GM21717 (cell line): ENCODE measurements around the gene CTSA.
"Not testable (repeated sequence)": the region's sequence is repeated elsewhere in the genome, so short reads cannot be mapped to it uniquely, and the experiment has no call there.

ENCODE experiments used
- ATAC-seq: cut with Tn5 transposase; IDR thresholded peaks from one replicate; pipeline ENCODE4 v1.9.1; 2021; ENCODE audit warnings: mild to moderate bottlenecking, moderate library complexity; ENCODE audit not compliant: unreplicated experiment

The CTSA gene

DNA sequence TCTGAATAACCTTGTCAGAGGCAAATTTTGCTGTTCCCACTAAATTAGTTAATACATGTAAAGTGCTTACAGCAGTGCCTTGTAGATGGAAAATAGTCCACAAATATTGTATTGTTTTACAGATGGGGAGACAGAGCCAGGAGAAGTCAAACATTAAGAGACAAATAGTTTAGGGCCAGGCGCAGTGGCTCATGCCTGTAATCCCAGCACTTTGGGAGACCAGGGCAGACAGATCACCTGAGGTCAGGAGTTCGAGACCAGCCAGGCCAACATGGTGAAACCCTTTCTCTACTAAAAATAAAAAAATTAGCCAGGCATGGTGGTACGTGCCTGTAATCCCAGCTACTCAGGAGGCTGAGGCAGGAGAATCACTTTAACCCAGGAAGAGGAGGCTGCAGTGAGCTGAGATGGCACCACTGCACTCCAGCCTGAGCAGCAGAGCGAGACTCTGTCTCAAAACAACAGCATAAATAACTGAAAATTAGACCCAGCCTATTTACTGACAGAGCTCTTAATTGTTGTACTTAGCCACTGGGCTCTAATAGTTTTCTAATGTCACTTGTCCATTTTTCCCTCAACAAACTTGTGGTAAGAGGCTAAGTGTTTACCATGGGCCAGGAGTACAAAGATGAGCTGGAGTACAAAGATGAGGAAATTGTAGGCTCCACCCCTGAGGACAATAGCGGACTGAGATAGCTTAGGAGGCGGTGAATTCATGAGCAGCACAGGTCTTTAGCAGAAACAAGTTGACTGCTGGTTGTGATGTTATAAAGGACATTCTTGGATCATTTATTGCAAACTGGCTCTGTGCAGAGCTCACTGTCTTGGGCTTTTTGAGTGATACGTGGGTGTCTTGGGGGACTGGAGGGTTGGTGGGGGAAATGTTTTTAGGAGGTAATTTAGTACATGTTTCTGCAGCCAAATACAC, 27.3 kb upstream of the CTSA start:
- ATAC-seq = no peak

DNA sequence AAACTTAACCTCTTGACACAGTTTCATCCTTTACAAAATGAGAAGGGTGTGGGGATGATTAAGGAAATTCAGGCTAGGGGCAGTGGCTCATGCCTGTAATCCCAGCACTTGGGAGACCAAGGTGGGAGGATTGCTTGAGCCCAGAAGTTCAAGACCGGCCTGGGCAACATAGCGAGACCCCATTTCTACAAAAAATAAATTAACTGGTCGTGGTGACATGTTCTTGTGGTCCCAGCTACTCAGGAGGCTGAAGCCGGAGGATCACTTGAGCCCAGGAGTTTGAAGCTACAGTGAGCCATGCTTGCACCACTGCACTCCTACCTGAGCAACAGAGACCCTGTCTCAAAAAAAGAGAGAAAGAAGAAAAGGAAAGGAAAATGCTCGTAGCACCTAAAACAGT, 24.7 kb upstream of the CTSA start:
- no peak for ATAC-seq

DNA sequence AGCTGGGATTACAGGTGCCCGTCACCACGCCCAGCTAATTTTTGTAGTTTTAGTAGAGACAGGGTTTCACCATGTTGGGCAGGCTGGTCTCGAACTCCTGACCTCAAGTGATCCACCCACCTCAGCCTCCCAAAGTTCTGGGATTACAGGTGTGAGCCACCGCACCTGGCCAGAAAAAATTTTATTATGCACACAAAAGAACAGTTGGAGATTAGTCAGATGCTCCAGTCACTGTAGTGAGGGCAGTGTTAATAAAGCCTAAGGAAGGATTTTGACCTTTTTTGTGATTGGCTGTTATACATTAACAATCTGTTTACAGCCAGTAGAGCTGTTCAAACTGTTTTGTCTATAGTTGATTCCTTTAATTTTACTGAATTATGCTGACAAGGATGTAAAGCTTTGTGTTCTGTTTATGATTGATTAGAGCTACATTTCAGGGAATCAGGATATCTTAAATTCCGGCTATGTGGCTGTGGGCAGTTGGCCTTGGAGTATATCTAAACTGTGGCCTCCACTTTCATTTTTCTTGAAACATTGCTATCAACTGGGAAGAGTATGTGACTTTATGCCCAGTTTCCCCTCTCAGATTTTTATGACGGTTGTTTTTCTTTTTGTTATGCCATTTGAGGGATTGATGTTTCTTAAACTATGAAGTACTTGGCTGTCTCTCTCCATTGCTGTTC, 23.9 kb upstream of the CTSA start:
- ATAC-seq = no peak

DNA sequence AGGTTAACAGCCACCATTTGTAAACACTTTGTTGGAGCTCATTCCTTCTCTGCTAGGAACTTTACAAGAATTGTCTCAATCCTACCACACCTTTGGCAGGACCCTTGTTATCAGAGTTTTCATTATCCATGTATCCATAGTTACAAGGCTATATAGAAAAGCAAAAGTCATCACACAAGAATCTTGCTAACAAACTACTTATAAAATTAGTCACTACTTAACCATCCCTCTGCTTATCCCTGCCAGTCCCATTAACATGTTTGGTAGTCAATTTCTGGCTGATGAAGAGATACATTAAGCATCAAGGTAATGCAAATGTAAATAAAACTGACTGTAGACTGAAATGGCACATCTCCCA, 23.3 kb upstream of the CTSA start:
- no peak for ATAC-seq

DNA sequence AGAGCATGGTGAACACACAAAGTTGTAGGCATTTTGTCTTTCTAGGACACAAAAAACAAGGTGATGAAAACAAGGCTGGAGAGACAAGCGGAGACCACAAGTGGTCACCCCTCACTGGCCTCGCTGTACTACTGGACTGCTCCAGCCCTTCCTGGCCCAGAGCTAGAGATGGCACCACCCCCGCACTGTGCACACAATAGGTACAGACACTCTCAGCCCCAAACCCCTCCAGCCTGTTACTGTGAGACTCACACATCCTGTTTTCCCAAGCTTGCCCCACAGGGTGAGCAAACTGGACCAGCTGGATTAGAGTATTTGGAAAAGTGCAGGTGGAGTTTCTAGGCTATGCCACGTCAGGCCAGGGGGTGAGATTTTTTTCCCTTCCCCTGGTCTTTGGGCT, 18.5 kb upstream of the CTSA start:
- ATAC-seq = no peak

DNA sequence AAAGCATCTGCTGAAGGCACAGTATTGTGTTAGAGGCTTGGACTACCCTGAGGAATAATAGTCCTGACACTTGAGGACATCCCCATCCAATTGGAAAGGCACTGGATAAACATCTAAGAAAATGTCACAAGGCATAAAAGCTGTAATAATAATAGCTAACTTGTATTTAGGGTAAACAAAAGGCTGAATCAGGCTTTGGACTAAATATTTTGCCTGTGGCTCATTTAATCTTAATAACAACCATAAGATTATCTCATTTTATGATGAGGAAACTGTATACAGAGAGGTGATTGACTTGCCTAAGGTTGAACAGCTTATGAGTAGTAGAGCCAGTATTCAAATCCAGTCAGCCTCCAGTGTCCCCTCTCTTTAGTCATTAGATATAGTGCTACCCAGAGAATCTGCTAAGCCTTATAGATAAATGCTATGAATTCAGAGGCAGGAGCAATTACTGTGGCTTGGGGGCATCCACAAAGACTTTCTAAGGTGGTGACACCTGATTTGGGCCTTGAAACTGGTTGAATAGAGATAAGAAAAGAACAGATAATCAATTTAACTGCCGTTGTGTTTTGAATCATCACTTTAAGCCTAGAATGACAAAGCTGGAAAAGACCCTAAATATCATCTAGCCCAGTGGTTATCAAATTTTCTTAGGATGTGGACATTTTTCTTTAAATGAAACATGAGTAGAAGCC, 17.6 kb upstream of the CTSA start:
- ATAC-seq = no peak

DNA sequence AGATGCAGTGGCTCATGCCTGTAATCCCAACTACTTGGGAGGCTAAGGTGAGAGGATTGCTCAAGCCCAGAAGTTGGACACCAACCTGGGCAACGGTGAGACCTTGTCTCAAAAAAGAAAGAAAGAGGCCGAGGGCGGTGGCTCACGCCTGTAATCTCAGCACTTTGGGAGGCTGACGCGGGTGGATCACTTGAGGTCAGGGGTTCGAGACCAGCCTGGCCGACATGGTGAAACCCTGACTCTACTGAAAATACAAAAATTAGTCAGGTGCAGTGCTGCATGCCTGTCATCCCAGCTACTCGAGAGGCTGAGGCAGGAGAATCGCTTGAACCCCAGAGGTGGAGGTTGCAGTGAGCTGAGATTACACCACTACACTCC, 17.0 kb upstream of the CTSA start:
- not testable (repeated sequence) for ATAC-seq

DNA sequence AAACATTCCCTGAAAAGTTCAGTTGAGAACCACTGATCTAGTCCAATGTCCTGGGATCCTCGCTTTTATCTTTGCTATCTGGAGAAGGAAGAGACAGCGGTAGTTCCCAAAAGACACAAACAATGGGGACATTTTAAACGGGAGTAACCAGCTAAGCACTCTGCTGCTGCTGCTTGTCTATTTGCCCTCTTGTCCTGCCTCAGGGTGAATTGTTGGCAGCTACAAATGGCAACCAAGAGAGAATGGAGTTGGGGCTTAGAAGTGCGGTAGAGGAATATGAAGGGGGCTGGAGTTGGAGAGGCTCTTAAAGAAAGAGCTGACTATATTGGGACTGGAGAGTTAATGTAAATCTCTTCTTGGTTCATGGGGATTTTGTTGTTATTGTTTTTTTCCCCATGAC, 16.6 kb upstream of the CTSA start:
- ATAC-seq = no peak

DNA sequence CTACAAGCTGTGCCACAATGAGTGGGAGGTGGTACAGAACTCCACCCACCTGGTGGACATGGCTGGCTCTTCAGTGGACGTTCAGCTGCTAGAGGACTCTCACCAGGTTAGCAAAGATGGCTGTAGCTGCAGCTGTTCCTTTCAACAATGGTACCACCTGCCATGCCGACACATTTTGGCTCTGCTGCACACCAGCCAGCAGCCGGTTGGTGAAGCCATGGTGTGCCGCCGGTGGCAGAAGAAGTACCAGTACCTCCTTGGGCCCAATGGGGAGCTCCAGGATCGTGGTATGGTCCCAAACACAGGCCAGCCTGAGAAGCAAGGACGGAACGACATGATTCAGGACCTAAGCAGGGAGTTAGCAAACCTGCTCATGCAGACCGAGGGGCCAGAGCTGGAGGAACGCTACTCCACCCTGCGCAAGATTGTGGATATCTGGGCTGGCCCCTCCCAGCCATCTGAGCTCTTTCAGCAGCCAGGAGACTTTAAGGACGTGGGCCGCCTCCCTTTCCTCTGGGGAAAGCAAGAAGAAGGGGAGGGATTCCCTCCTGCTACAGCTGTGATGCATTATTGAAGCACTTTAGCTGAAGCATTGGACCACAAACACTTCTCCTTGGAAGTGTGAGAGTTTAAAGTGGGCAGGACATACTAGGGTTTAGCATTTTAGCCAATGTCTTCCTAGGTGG, 12.9 kb upstream of the CTSA start:
- no peak for ATAC-seq

DNA sequence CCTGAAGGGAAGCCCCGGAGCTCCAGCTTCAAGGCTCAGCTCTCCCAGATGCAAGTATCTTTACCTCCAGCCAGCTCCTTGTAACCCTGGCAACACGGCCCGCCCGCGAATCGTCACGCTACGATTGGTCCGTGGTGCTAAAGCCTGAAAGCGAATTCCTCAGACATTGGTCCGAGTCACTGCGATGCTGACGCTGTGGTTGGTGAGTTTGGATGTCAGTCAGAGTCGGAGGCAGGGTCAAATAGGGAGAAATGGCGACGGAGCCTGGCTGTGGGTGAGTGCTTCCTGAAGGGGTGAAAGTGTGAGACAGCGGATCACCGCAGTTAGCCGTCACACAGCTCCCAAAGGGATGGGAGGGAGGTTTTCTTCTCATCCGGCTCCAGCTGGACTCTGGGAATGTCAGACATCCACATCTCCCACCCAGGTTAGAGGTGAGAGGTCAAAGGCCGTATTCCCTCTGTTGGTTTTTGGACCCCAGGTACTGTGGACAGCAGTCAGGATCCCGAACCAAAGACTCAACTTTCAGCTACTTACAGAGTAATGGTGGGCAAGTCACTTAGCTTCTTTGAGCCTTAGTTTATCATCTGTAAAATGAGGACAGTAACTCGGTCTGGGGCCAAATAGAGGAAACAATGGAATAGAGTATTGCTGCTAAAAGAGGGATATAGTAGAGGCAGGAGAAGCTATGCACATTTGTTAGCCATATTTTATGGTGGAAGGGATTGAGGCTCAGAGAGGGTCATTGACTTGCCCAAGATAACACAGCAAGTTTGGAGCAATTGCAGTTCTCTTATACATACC, 9.9 kb upstream of the CTSA start, which contains the start of gene ZSWIM1:
Gene ZSWIM1 (plus strand): TSS at position 240 of the 801 bp plus-strand sequence. CDS start 1,366 bp downstream, outside the sequence.
- peak; percentile 95 for ATAC-seq

DNA sequence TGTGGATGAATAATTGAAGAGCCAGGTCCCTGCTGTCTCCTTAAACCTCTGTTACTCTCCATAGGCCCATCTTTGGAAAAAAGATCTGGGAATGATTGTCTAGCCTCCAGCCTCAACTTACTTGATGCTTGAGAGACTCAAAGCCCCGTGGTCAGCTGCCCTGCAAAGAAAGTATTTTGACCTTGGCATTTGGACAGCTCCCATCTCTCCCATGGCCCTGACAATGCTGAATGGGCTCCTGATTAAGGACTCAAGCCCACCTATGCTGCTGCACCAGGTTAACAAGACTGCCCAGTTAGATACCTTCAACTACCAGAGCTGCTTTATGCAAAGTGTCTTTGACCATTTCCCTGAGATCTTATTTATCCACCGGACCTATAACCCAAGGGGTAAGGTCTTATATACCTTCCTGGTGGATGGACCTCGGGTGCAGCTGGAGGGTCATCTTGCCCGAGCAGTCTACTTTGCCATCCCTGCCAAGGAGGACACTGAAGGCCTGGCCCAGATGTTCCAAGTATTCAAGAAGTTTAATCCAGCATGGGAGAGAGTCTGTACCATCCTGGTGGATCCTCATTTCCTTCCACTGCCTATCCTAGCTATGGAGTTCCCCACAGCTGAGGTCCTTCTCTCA, 8.6 kb upstream of the CTSA start:
- no peak for ATAC-seq

DNA sequence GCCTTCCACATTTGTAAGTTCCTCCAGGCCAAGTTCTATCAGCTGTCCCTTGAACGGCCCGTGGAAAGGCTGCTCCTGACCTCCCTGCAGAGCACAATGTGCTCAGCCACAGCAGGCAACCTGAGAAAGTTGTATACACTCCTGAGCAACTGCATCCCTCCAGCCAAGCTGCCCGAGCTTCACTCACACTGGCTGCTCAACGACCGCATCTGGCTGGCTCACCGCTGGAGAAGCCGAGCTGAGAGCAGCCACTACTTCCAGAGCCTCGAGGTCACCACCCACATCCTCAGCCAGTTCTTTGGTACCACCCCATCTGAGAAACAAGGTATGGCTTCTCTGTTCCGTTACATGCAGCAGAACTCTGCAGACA, 8.1 kb upstream of the CTSA start:
- no peak for ATAC-seq

DNA sequence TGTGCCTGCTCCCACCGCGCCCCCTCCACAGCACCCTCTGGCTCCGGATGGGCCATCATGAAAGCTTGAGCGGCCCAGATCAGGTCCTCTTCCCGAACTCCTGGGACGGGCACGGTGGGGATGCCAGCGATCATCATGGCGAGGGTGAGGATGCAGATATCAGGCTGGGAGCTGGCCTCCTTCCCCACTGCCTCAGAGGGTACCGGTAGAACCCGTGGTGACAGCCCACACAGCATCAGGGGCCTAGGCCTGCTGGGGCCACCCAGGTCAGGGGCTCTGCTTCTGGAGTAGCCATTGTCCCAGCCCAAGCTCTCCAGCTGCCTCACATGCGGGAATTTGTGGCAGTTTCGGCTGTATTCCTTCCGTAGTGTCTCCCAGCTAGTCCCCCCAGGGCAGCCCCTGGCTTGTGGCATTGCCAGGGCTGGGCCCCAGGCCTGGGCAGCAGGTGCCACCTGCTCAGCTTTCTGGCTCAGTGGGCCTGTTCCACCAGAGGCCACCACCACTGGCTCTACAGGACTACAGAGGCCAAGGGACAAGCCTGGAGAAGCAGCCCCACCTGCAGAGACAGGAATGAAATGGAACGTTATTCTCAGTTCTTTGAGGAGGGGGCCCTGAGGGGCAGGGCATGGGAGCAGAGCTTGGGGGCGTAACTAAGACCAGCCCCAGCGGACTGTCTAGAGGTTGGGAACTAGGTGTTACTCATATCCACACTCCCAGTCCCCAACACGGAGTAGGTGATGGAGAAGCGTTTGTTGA, 4.4 kb upstream of the CTSA start:
- ATAC-seq = no peak

DNA sequence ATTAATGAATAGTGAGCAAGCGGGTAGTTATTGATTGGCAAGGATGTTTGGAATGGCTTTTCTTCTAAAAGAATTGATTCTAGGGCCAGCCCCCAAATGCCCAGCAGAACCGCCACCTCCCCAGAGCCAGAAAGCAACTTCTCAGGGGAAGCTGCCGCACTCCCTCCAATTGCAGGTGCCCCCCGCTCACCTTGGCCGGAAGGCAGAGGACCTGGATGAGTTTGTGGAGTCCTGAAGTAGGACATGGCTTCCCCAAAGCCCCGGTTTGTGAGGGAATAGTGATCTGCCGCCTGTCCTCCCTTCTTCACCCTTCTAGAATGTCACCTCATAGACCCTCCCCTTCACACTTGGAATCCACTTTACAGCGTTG, 3.8 kb upstream of the CTSA start, which contains the start of gene SPATA25:
Gene SPATA25 (minus strand): TSS at position 277 of the 370 bp plus-strand sequence. CDS start 32 bp downstream, at position 245.
- ATAC-seq = no peak

DNA sequence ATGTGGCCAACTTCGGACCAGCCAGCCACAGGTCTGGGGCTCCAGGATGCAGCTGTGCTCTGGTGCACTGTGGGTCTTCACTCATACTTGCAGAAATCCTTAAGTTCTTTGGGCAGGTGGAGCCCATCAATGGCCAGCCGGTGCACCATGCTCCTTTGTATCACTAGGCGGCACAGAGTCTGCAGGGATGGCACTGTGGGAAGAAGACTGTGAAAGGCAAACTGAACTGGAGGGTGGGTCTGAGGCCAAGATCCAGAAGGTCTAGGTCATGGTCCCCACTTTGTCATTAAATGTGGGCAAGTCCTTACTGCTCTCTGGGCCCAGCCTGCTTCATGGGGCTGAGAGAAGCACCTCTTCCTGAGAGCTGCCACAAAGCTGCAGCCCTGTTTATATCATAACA, 2.5 kb upstream of the CTSA start:
- ATAC-seq = no peak

DNA sequence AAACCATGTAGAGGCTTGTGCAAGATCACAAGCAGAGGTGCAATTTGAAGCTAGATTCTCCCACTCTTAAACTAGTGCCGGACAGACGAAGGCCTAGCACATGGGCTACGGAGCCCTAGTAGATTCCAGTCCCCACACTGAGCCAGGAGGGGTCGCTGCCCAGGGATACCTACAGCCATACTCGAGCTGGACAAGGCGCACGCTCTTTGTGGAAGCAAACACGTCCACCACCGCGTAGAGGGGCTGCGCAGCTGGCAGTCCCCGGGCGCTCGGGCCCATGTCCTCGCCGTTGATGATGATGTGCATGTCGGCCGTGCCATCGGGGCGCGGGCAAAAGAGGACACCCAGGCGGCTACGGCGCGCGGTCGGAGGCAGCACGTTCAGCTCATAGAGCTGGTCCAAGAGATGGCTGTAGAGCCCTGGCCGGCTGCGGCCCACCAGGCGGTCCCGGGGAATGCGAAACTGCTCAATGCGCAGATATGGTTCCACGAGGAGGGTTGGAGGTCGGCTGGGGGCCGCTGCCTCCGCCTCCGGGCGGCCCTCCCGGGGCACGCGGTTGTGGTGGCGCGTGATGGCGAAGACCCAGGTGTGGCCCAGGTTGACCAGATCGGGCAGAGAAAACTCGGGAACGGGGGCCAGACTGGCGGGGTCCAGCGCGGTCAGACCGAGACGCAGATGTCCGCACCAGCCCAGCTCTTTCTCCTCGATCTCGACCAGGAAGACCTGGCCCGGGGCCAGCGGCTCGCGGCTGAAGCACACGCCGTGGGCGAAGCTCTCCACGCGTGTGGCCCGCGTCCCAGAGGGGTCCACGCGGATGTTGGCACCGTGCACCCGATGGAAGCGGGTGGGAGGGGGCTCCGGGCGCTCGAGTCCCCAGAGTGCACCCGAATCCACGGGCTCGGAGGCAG, 804 bp upstream of the CTSA start:
- no peak for ATAC-seq

DNA sequence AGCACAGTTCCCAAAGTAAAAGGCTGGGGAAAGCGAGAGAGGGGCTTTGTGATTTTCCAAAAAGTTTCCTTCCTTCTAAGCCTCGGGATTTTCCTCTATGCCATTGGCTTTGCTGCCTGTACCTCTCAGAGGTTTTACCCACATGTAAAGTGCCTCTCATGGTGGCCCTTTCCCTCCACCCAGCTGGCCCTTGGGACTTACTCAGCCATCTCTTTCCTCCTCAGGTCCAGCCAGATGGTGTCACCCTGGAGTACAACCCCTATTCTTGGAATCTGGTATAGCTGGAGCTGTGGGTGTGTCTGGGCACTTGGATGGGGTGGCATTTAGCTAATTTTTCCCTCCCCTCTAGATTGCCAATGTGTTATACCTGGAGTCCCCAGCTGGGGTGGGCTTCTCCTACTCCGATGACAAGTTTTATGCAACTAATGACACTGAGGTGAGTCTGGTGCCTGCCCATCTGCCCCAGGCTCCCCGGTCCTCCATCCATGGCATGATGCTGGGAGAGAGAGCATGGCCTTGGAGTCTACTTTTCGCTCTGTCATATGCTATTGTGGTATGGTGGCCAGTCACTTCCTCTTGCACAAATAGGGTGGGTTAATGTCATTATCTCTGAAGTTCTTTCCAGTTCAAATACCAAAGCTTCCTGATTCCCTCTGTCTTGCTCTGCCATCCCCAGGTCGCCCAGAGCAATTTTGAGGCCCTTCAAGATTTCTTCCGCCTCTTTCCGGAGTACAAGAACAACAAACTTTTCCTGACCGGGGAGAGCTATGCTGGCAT, 1.1 kb downstream of the CTSA start:
- no peak for ATAC-seq
